DND-41 (cell line): ENCODE data around the gene CS.

Experiments used
- ATAC-seq: fragments of 200-7000 bp; cut with Tn5 transposase; 3 replicates; pipeline ENCODE4 v1.9.1; 2021; ENCODE audit warnings: low read depth; ENCODE audit not compliant: insufficient read depth
- DNase-seq: peaks from one replicate; pipeline ENCODE4 v3.0.0-alpha.2; 2020
- H2AFZ ChIP-seq: 2 replicates; pipeline ENCODE4 v1.6.0; 2012; ENCODE audit warnings: low read depth, low read length
- H3K27ac ChIP-seq: 2 replicates; pipeline ENCODE4 v1.5.1; 2012; ENCODE audit warnings: low read length, inconsistent platforms
- H3K27me3 ChIP-seq: fragments of 200-600 bp; sonication (generic); 2 replicates; pipeline ENCODE4 v1.6.0; 2012; ENCODE audit warnings: low read length, mild to moderate bottlenecking, inconsistent platforms; ENCODE audit not compliant: insufficient read depth, poor library complexity
- H3K36me3 ChIP-seq: 2 replicates; pipeline ENCODE4 v1.5.1; 2012; ENCODE audit warnings: low read length, inconsistent platforms; ENCODE audit not compliant: insufficient read depth
- H3K4me1 ChIP-seq: 2 replicates; pipeline ENCODE4 v1.5.1; 2012; ENCODE audit warnings: mild to moderate bottlenecking, low read length; ENCODE audit not compliant: insufficient read depth
- H3K4me2 ChIP-seq: 2 replicates; pipeline ENCODE4 v1.6.0; 2012; ENCODE audit warnings: mild to moderate bottlenecking, moderate library complexity, low read length, inconsistent platforms; ENCODE audit not compliant: insufficient read depth
- H3K4me3 ChIP-seq, 2 experiments: fragments of 200-600 bp in 1 of 2; shearing (Covaris generic) in 1 of 2; 2 replicates each; pipeline ENCODE4 v1.5.1; 2012 to 2016; ENCODE audit warnings: inconsistent platforms in 2 of 2, low read length in 2 of 2, mild to moderate bottlenecking in 2 of 2, low read depth in 1 of 2, moderate library complexity in 1 of 2
- H3K79me2 ChIP-seq: 2 replicates; pipeline ENCODE4 v1.6.0; 2012; ENCODE audit warnings: low read length, inconsistent platforms; ENCODE audit not compliant: insufficient read depth
- H3K9ac ChIP-seq: 2 replicates; pipeline ENCODE4 v1.6.0; 2012; ENCODE audit warnings: low read depth, mild to moderate bottlenecking, inconsistent platforms, low read length, moderate library complexity
- H3K9me3 ChIP-seq: 2 replicates; pipeline ENCODE4 v1.5.1; 2012; ENCODE audit warnings: low read length, moderate library complexity, mild to moderate bottlenecking, inconsistent platforms; ENCODE audit not compliant: insufficient read depth, severe bottlenecking
- H4K20me1 ChIP-seq: 2 replicates; pipeline ENCODE4 v1.6.0; 2012; ENCODE audit warnings: low read length; ENCODE audit not compliant: insufficient read depth
- CTCF ChIP-seq: IDR thresholded peaks from 2 replicates; pipeline ENCODE4 v1.5.1; 2012; ENCODE audit warnings: borderline replicate concordance, low read length, moderate library complexity, mild to moderate bottlenecking; ENCODE audit not compliant: poor library complexity, severe bottlenecking; ENCODE audit errors: extremely low read depth
- EZH2 ChIP-seq: IDR thresholded peaks from 3 replicates; pipeline ENCODE4 v1.6.1; 2012; ENCODE audit warnings: borderline replicate concordance, low read depth, mild to moderate bottlenecking, moderate library complexity, low read length, inconsistent platforms; ENCODE audit not compliant: severe bottlenecking

The CS gene

GRCh38 chr12:56230432-56231183 is 69.5 kb downstream of the CS start:
- TF ChIP-seq CTCF (no peak), EZH2 (no peak)
- no peak overlapping the region for H2AFZ ChIP-seq
- H3K36me3 ChIP-seq = peaks cover 11% of the 10 kb centered on the region
- no peak overlapping the region for H3K4me3 ChIP-seq
- no peaks in the 10 kb centered on the region for H3K9me3 ChIP-seq
- H3K9ac ChIP-seq = no peak overlapping the region
- no peaks in the 10 kb centered on the region for H3K27me3 ChIP-seq
- no peak overlapping the region for H3K27ac ChIP-seq
- peaks cover 7% of the 10 kb centered on the region for H3K4me1 ChIP-seq
- DNase-seq (no peak), ATAC-seq (no peak)
- peaks cover 4% of the 10 kb centered on the region for H3K79me2 ChIP-seq
- no peak overlapping the region for H3K4me2 ChIP-seq
- no peaks in the 10 kb centered on the region for H4K20me1 ChIP-seq

GRCh38 chr12:56229916-56230431 is 70.2 kb downstream of the CS start, which contains the start of gene SLC39A5:
Gene SLC39A5 (plus strand): TSS chr12:56230051. CDS start chr12:56231275, 1,224 bp downstream.
- no peak within 1 kb of the TSS for H3K4me2 ChIP-seq
- no peak for DNase-seq
- no peak within 1 kb of the TSS for H3K27ac ChIP-seq
- H3K27me3 ChIP-seq = no peaks in the 10 kb centered on the region
- H3K4me3 ChIP-seq = no peak within 1 kb of the TSS
- peaks cover 17% of the 10 kb centered on the region for H3K36me3 ChIP-seq
- H3K9ac ChIP-seq = no peak within 1 kb of the TSS
- no peak for ATAC-seq
- no peak for TF ChIP-seq CTCF
- no peak for TF ChIP-seq EZH2
- no peak within 1 kb of the TSS for H2AFZ ChIP-seq
- peaks cover 11% of the 10 kb centered on the region for H3K79me2 ChIP-seq
- H4K20me1 ChIP-seq = no peaks in the 10 kb centered on the region
- H3K4me1 ChIP-seq = peaks cover 14% of the 10 kb centered on the region
- H3K9me3 ChIP-seq = no peaks in the 10 kb centered on the region

DNA sequence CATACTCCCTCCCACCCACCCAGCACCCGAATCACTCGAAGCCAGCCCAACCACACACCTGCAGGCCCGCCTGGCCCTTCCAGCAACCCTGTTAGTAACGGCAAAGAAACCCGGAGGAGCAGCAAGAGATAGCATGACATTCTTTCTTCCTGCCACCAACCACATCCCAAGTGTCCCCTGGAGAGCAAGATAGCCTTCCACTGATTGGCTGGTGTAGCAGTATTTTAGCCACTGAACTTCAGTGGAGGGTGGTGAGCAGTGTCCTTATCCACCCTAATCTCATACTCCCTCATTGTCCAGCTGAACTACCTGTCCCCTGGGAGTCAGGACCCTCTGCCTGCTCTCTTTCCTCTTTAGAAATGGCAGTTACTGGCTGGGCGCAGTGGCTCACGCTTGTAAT is 71.0 kb downstream of the CS start:
- Histone ChIP-seq H2AFZ (no peak overlapping the region), H3K9me3 (no peaks in the 10 kb centered on the region), H3K27me3 (no peaks in the 10 kb centered on the region), H3K4me1 (peaks cover 19% of the 10 kb centered on the region), H3K4me3 (no peak overlapping the region), H3K27ac (no peak overlapping the region), H3K36me3 (peaks cover 17% of the 10 kb centered on the region), H4K20me1 (no peaks in the 10 kb centered on the region), H3K79me2 (peaks cover 18% of the 10 kb centered on the region), H3K9ac (no peak overlapping the region), H3K4me2 (no peak overlapping the region)
- DNase-seq = no peak
- no peak for ATAC-seq
- TF ChIP-seq EZH2 (no peak), CTCF (no peak)
